Thymus (tissue), 11 donors: ENCODE results near the gene DHRS4. TPM values are rescaled to one million over a fixed set of nuclear protein-coding genes. Genes with fewer than 3 reads are reported as not detected.
"Not testable (repeated sequence)": the region's sequence is repeated elsewhere in the genome, so short reads cannot be mapped to it uniquely, and the experiment has no call there.

Source experiments
- DNase-seq, 9 donors: peaks; one replicate each; pipeline ENCODE4 v3.0.0-alpha.2; 2013; ENCODE audit warnings: low spot score in 9 of 9, low read depth in 6 of 9, missing footprints in 1 of 9
- H3K27ac ChIP-seq, 2 donors: one replicate each; pipeline ENCODE4 v1.5.1; 2013; ENCODE audit warnings: control low read depth in 1 of 2, low read depth in 1 of 2, low read length in 1 of 2, mild to moderate bottlenecking in 1 of 2, moderate library complexity in 1 of 2
- H3K27me3 ChIP-seq, 2 donors: one replicate each; pipeline ENCODE4 v1.5.1; 2013; ENCODE audit warnings: low read length in 1 of 2; ENCODE audit not compliant: control insufficient read depth in 2 of 2, insufficient read depth in 1 of 2
- H3K36me3 ChIP-seq, 2 donors: one replicate each; pipeline ENCODE4 v1.5.1; 2013; ENCODE audit warnings: low read length in 1 of 2, mild to moderate bottlenecking in 1 of 2, moderate library complexity in 1 of 2; ENCODE audit not compliant: control insufficient read depth in 2 of 2, insufficient read depth in 2 of 2
- H3K4me1 ChIP-seq, 2 donors: one replicate each; pipeline ENCODE4 v1.5.1; 2013; ENCODE audit warnings: low read length in 2 of 2; ENCODE audit not compliant: control insufficient read depth in 2 of 2, insufficient read depth in 2 of 2
- H3K4me3 ChIP-seq, 2 donors: one replicate each; pipeline ENCODE4 v1.5.1; 2013; ENCODE audit warnings: low read length in 2 of 2, control low read depth in 1 of 2, mild to moderate bottlenecking in 1 of 2
- H3K9me3 ChIP-seq, 2 donors: one replicate each; pipeline ENCODE4 v1.5.1; 2013; ENCODE audit warnings: low read length in 1 of 2, mild to moderate bottlenecking in 1 of 2; ENCODE audit not compliant: control insufficient read depth in 2 of 2, insufficient read depth in 1 of 2
- WGBS: extraction: QIAGEN DNeasy Blood & Tissue Kit; methylation state at CpG from one replicate; pipeline ENCODE4 v1.1.7; 2013; 5-methylcytosine and 5-hydroxymethylcytosine counted together
- polyA plus RNA-seq: library from polyadenylated mRNA; stranded (reverse); fragments of 200-250 nt; gene quantifications from one replicate; pipeline ENCODE4 v1.2.3, GENCODE V29; 2013
- total RNA-seq: library from RNA; stranded (reverse); fragments of 120-200 nt; gene quantifications from one replicate; pipeline ENCODE4 v1.2.4, GENCODE V29; 2013
- donor health status: healthy.

DHRS4 gene
- total and polyA plus RNA-seq, 2 donors: 23.6 to 28.3 TPM

GRCh38 chr14:24006471-24006816 lies 52.9 kb downstream of the DHRS4 start:
- not testable (repeated sequence) for H3K9me3 ChIP-seq, H3K4me1 ChIP-seq, H3K36me3 ChIP-seq, H3K27ac ChIP-seq, H3K27me3 ChIP-seq, DNase-seq
- peak overlapping the region; percentile 35 to 46 for H3K4me3 ChIP-seq
- WGBS: 5% methylated on average over 1 of the region's 15 CpGs

GRCh38 chr14:24006817-24007652 lies 53.5 kb downstream of the DHRS4 start:
- not testable (repeated sequence) for H3K27me3 ChIP-seq, H3K9me3 ChIP-seq, H3K27ac ChIP-seq, H3K4me1 ChIP-seq, H3K36me3 ChIP-seq
- H3K4me3 ChIP-seq: peak overlapping the region; percentile 35 to 46
- DNase-seq: peak in 3 of 9 donors; percentile 24 to 60 (median 49)
- WGBS: 10% methylated on average over 31 of the region's 62 CpGs

- Histone ChIP-seq H3K9me3 (no peaks in the 10 kb centered on the region), H3K36me3 (no peaks in the 10 kb centered on the region)
- 92% methylated on average over 2 of the region's 2 CpGs for WGBS
Observed at GRCh38 chr14:24011051-24011450, 57.5 kb downstream of the DHRS4 start.

GRCh38 chr14:24012726-24013273 lies 59.2 kb downstream of the DHRS4 start:
- H3K27ac ChIP-seq, H3K36me3 ChIP-seq: not testable (repeated sequence)
- WGBS: 99% methylated on average over 4 of the region's 4 CpGs

More at GRCh38 chr14:24011051-24011450, 57.5 kb downstream of the DHRS4 start:
- H3K4me1 ChIP-seq: peaks cover 0 to 8% of the 10 kb centered on the region in 2 donors
- H3K27me3 ChIP-seq: no peaks in the 10 kb centered on the region
- no peak overlapping the region for H3K4me3 ChIP-seq
- no peak for DNase-seq
- H3K27ac ChIP-seq: no peak overlapping the region

GRCh38 chr14:24013654-24014514 lies 60.3 kb downstream of the DHRS4 start:
- Histone ChIP-seq H3K27ac (no peak overlapping the region), H3K36me3 (no peaks in the 10 kb centered on the region), H3K4me3 (no peak overlapping the region), H3K4me1 (peaks cover 0 to 5% of the 10 kb centered on the region in 2 donors), H3K27me3 (no peaks in the 10 kb centered on the region), H3K9me3 (no peaks in the 10 kb centered on the region)
- peak; percentile 47 to 87 (median 67) for DNase-seq
- WGBS: 38% methylated on average over 12 of the region's 12 CpGs

More at GRCh38 chr14:24012726-24013273, 59.2 kb downstream of the DHRS4 start:
- not testable (repeated sequence) for H3K4me1 ChIP-seq, H3K27me3 ChIP-seq, H3K4me3 ChIP-seq, H3K9me3 ChIP-seq, DNase-seq

- not testable (repeated sequence) for H3K4me3 ChIP-seq, H3K9me3 ChIP-seq, H3K4me1 ChIP-seq, H3K36me3 ChIP-seq, H3K27me3 ChIP-seq, H3K27ac ChIP-seq, DNase-seq
- 98% methylated on average over 6 of the region's 6 CpGs for WGBS
Observed at GRCh38 chr14:24015745-24016144, 62.2 kb downstream of the DHRS4 start.

Other genes with a start within 250 kb of the DHRS4 start
- gene DHRS4L2, start 35.2 kb downstream of the DHRS4 start, total RNA-seq: 22.4 TPM
- gene DHRS4L2, start 35.2 kb downstream of the DHRS4 start, polyA plus RNA-seq: 39.6 TPM
- 0.52 TPM for gene CARMIL3, start 98.2 kb downstream of the DHRS4 start, total RNA-seq
- gene CARMIL3, start 98.2 kb downstream of the DHRS4 start, polyA plus RNA-seq: 0.89 TPM
- 0.05 TPM for gene CPNE6, start 117.8 kb downstream of the DHRS4 start, total RNA-seq
- gene CPNE6, start 117.8 kb downstream of the DHRS4 start, polyA plus RNA-seq: 0.34 TPM
- gene PCK2, start 140.5 kb downstream of the DHRS4 start, total RNA-seq: 6.7 TPM
- gene PCK2, start 140.5 kb downstream of the DHRS4 start, polyA plus RNA-seq: 11.6 TPM
- 66.7 TPM for gene DCAF11, start 161.0 kb downstream of the DHRS4 start, total RNA-seq
- 36.6 TPM for gene DCAF11, start 161.0 kb downstream of the DHRS4 start, polyA plus RNA-seq
- 3.4 TPM for gene NRL, start 161.2 kb downstream of the DHRS4 start, total RNA-seq
- 4.7 TPM for gene NRL, start 161.2 kb downstream of the DHRS4 start, polyA plus RNA-seq
- gene FITM1, start 176.9 kb downstream of the DHRS4 start, total RNA-seq: 0.80 TPM
- 3.5 TPM for gene FITM1, start 176.9 kb downstream of the DHRS4 start, polyA plus RNA-seq
- gene PSME1, start 182.4 kb downstream of the DHRS4 start, total RNA-seq: 280 TPM
- gene PSME1, start 182.4 kb downstream of the DHRS4 start, polyA plus RNA-seq: 255 TPM
- 26.8 TPM for gene EMC9, start 187.8 kb downstream of the DHRS4 start, total RNA-seq
- 40.8 TPM for gene EMC9, start 187.8 kb downstream of the DHRS4 start, polyA plus RNA-seq
- 387 TPM for gene PSME2, start 192.8 kb downstream of the DHRS4 start, total RNA-seq
- gene PSME2, start 192.8 kb downstream of the DHRS4 start, polyA plus RNA-seq: 420 TPM
- gene RNF31, start 193.7 kb downstream of the DHRS4 start, total RNA-seq: 44.9 TPM
- gene RNF31, start 193.7 kb downstream of the DHRS4 start, polyA plus RNA-seq: 105 TPM
- gene IRF9, start 207.5 kb downstream of the DHRS4 start, total RNA-seq: 117 TPM
- gene IRF9, start 207.5 kb downstream of the DHRS4 start, polyA plus RNA-seq: 167 TPM
- 17.7 TPM for gene REC8, start 218.3 kb downstream of the DHRS4 start, total RNA-seq
- gene REC8, start 218.3 kb downstream of the DHRS4 start, polyA plus RNA-seq: 47.8 TPM
- gene IPO4, start 235.0 kb downstream of the DHRS4 start, total RNA-seq: 19.3 TPM
- gene IPO4, start 235.0 kb downstream of the DHRS4 start, polyA plus RNA-seq: 12.1 TPM
- gene TM9SF1, start 241.7 kb downstream of the DHRS4 start, total RNA-seq: 18.2 TPM
- gene TM9SF1, start 241.7 kb downstream of the DHRS4 start, polyA plus RNA-seq: 12.5 TPM